Spinal cord (tissue), 10 donors: Measurements from ENCODE around the gene SYNPR. TPM values are rescaled to one million over a fixed set of nuclear protein-coding genes. Genes with fewer than 3 reads are reported as not detected.

Source experiments
- DNase-seq, 6 donors: peaks; one replicate each; pipeline versions ENCODE4 v3.0.0 to v3.0.0-alpha.2; 2013 to 2015; ENCODE audit warnings: low spot score in 6 of 6, low read depth in 4 of 6
- H3K27ac ChIP-seq: one replicate; pipeline ENCODE4 v1.5.1; 2013; ENCODE audit warnings: low read depth, low read length, control low read depth
- H3K27me3 ChIP-seq: one replicate; pipeline ENCODE4 v1.6.1; 2013; ENCODE audit warnings: low read length; ENCODE audit not compliant: control insufficient read depth, insufficient read depth
- H3K36me3 ChIP-seq: one replicate; pipeline ENCODE4 v1.6.1; 2013; ENCODE audit warnings: low read length; ENCODE audit not compliant: control insufficient read depth, insufficient read depth
- H3K4me1 ChIP-seq: one replicate; pipeline ENCODE4 v1.6.1; 2013; ENCODE audit warnings: low read length; ENCODE audit not compliant: control insufficient read depth, insufficient read depth
- H3K4me3 ChIP-seq: one replicate; pipeline ENCODE4 v1.5.1; 2013; ENCODE audit warnings: low read depth, low read length, control low read depth
- H3K9me3 ChIP-seq: one replicate; pipeline ENCODE4 v1.6.1; 2013; ENCODE audit warnings: low read length; ENCODE audit not compliant: control insufficient read depth, insufficient read depth
- WGBS: methylation state at CpG from one replicate; pipeline ENCODE4 v1.1.5; 2013; ENCODE audit warnings: missing lambda C conversion rate; ENCODE audit not compliant: insufficient coverage; 5-methylcytosine and 5-hydroxymethylcytosine counted together
- polyA plus RNA-seq, 2 donors: library from polyadenylated mRNA; unstranded; fragments of 120-200 nt; gene quantifications; one replicate each; pipeline ENCODE4 v1.2.1, GENCODE V29; 2013; ENCODE audit not compliant: insufficient read length in 2 of 2
- total RNA-seq, 2 donors: library from RNA; depleted of rRNA in 1 of 2; stranded (reverse); fragments of 120-200 nt in 1 of 2; fragments of >200 nt in 1 of 2; gene quantifications; one replicate each; pipeline versions ENCODE4 v1.2.3 to v1.2.4, GENCODE V29; 2013 to 2014
- donor health status: healthy.

The SYNPR gene
- total and polyA plus RNA-seq, 4 donors = 9.9 to 83.5 (median 63.8) TPM

DNA sequence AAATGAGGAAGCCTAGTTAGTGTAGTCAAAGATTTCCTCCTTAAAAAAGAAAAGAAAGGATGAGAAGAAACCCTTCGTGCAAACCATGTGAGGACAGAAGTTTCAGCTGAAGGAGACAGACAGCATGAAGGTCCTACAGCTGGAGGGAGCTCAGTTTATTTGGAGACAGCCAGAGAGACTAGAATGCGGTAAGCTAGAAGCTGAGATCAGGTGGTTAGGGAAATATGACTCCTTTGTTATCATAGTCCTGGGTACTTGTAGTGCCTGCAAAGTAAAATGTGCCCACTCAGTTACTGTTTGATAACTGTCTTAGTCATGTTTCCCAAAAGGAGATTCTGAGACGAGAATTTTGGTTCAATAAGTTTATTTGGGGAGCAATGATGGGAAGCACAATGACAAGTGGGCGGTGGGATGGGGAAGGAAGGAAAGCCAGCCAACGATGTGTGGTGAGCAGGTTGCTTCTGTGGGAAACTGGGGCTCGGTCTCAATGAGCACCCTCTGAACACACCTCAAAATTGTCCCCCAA lies 195.6 kb downstream of the SYNPR start:
- H3K9me3 ChIP-seq = no peaks in the 10 kb centered on the region
- 86% methylated on average over 4 of the region's 6 CpGs for WGBS
- no peaks in the 10 kb centered on the region for H3K4me1 ChIP-seq
- DNase-seq = no peak
- no peaks in the 10 kb centered on the region for H3K27me3 ChIP-seq
- H3K27ac ChIP-seq = no peak overlapping the region
- H3K36me3 ChIP-seq = no peaks in the 10 kb centered on the region
- H3K4me3 ChIP-seq = no peak overlapping the region

DNA sequence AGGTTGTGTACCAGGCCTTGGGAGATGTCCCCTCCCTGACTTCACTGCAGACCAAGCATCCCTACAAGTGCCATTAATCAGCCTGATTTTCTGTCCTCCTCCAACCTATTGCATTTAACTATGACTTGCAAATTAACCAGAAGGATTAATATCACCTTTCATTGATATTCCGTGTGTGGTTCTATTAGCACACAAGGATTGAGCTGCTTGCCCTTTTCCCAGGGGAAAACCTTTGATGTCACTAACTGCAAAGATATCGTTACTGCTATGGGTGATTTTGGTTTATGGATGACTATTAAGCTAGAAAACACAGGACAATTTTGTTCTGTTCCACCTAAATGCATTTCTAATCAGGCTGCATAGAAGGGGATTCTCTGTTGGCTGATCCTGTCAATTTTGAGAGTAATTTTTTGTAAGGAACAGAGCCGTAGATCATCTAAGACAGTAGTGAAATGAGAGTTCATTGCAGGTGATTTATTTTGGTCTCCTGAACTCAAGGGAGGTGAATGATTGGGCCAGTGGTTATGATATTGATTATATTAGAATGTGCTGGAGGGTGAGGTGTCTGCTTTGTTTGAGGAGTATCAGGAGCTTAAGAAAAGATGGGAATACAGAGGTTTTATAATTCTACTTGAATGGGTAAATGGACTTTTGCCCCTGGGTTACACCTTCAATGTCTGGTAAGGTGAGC lies 196.9 kb downstream of the SYNPR start:
- H3K9me3 ChIP-seq = no peaks in the 10 kb centered on the region
- H3K36me3 ChIP-seq = no peaks in the 10 kb centered on the region
- no peaks in the 10 kb centered on the region for H3K27me3 ChIP-seq
- H3K27ac ChIP-seq = no peak overlapping the region
- H3K4me1 ChIP-seq = no peaks in the 10 kb centered on the region
- DNase-seq = peak in 1 of 6 donors; percentile 55
- whole genome bisulfite sequencing = 84% methylated on average over 2 of the region's 3 CpGs
- no peak overlapping the region for H3K4me3 ChIP-seq

DNA sequence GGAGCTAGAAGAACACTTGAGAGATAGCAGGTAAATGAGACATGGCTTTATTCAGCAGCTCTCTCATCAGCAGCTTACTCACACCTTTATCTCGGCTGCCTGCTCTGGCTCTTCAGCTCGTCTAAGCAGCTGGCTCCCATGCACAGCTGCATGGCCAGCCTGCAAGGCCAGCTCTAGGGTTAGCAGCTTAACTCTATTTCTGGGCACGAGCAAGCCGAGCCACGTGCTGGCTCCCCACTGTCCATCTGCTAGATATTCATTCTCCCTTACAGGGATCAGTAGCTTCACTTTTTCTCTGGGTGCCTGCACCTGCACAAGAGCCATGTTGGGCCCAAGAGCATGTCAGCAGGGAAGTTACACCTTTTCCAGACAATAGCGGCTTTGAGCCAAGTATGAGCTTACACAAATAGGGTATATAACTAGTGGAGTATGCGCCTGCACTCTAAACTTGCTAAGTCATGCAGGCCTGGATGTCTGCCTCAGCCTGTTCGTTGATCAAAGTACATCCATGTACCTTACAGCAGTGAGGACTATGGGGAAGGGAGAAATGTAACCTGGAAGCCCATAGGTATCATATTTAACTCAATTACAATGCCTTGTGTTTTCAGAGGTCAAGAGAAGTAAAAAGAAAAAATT lies 199.5 kb downstream of the SYNPR start:
- H3K4me1 ChIP-seq = no peaks in the 10 kb centered on the region
- H3K36me3 ChIP-seq = no peaks in the 10 kb centered on the region
- H3K27ac ChIP-seq = no peak overlapping the region
- 91% methylated on average over 7 of the region's 8 CpGs for WGBS
- no peak for DNase-seq
- H3K4me3 ChIP-seq = no peak overlapping the region
- no peaks in the 10 kb centered on the region for H3K27me3 ChIP-seq
- H3K9me3 ChIP-seq = no peaks in the 10 kb centered on the region

DNA sequence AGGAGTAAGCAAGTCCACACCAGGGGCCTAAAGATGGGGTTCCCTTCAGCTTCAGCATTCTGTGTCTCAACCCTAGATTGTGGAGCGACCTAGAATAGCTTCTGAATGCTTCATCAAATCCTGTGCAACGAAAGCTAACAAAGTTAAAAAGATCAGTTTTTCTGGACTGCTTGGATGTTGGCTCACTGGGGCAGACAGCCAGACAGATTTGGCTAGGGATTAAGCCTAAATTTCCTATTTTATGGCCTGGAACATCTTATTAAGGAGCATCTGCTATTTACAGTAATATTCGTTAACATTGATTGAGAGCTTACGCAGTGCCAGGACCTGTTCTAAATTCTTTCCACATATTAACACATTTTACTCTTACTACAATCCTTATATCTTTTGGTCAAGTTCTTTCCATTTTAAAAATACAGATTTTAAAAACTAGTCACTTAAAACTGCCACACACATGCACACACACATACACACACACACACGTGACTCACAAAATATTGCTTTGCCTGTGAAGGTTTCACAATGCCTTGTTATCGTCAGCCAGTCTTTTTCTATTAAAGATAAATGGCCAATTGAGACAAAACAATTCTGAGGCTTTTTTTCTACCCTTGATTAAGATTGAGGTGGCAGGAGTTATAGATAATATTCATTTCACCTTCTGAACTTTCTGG lies 201.0 kb downstream of the SYNPR start:
- DNase-seq = peak in 2 of 6 donors; percentile 47 to 69
- Histone ChIP-seq H3K36me3 (no peaks in the 10 kb centered on the region), H3K27ac (no peak overlapping the region), H3K27me3 (no peaks in the 10 kb centered on the region), H3K9me3 (no peaks in the 10 kb centered on the region), H3K4me1 (no peaks in the 10 kb centered on the region), H3K4me3 (no peak overlapping the region)
- WGBS = 57% methylated on average over 4 of the region's 6 CpGs

DNA sequence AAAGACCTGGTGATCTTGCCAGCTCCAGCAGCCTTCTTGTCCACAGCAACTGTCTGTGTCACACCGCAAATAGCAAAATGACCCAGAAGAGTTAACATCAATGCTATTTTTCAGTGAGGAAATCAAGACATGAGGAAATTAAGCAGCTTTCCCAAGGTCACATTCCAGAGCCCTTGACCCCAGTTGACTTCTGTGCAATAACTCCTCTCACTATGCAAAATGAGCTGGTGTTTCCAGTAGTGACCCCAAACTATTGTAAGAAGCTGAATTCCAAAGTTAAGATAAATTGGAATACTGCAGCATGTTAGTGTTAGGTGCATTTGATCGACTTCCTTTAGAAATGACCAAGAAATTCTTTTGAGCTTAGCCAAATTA lies 201.5 kb downstream of the SYNPR start:
- DNase-seq = no peak
- Histone ChIP-seq H3K4me1 (no peaks in the 10 kb centered on the region), H3K9me3 (no peaks in the 10 kb centered on the region), H3K4me3 (no peak overlapping the region), H3K27me3 (no peaks in the 10 kb centered on the region), H3K36me3 (no peaks in the 10 kb centered on the region), H3K27ac (no peak overlapping the region)
- no CpG with 5 or more reads among the region's 2 CpGs for WGBS

DNA sequence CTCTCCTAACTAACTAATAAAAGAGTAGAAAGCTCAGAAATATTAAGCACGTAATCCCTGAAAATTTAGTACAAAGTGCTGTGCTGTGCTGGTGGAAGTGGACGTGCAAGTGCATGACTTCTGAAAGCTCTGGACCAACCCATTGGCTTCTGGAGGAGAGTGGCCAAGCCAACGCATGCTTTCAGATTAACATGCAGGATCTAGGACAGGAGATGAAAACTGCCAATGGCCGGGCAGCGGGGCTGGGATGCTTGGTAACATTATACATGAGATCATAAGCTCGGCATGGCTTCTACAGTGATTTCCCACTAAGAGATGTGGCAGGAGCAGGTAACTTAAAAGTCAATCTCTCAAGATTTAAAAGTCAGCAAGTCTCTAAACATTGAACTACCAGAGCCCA lies 203.5 kb downstream of the SYNPR start:
- no peaks in the 10 kb centered on the region for H3K36me3 ChIP-seq
- H3K27me3 ChIP-seq = no peaks in the 10 kb centered on the region
- DNase-seq = no peak
- no peak overlapping the region for H3K27ac ChIP-seq
- H3K4me1 ChIP-seq = no peaks in the 10 kb centered on the region
- H3K9me3 ChIP-seq = no peaks in the 10 kb centered on the region
- 76% methylated on average over 5 of the region's 6 CpGs for WGBS
- no peak overlapping the region for H3K4me3 ChIP-seq

DNA sequence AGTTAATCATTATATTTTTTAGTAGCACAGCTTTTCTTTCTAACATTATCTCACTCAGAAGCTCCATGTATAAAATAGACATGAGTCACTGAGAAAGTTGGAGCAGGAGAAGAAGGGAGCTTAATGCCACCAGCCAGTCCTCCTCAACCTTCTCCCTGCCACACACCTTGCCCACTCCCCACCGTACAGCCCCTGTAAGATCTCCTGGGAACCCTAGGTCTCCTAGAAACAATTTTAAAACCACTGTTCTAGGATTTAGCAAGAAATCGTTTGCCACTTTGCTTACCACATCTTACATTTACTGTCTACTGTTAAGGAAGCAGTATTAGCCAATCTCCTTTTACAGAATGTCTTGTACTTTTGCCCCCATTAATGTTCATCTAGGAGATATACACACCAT lies 204.2 kb downstream of the SYNPR start:
- 73% methylated on average over 2 of the region's 2 CpGs for WGBS
- no peaks in the 10 kb centered on the region for H3K9me3 ChIP-seq
- H3K36me3 ChIP-seq = no peaks in the 10 kb centered on the region
- H3K27me3 ChIP-seq = no peaks in the 10 kb centered on the region
- DNase-seq = no peak
- H3K4me3 ChIP-seq = no peak overlapping the region
- H3K27ac ChIP-seq = no peak overlapping the region
- no peaks in the 10 kb centered on the region for H3K4me1 ChIP-seq

DNA sequence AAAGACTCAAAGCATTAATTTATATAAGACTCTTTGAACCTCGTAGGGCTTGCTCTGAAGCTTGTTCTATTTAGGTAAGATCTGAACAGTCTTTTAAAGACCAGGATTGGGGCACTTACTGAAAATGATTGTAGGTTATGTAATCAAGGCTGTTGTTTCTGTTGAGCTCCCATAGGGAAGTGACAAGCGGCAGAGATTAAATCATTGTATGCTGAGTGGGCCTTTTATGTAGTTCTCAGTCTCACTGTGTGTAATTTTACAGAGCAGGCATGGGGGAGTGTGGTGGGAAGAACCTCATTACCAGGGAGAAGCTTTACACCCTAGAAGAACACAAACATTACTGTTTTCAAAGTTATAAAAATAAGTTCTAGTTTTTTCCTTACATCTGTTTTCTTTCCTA lies 214.4 kb downstream of the SYNPR start:
- no peaks in the 10 kb centered on the region for H3K36me3 ChIP-seq
- H3K4me3 ChIP-seq = no peak overlapping the region
- H3K27me3 ChIP-seq = no peaks in the 10 kb centered on the region
- H3K9me3 ChIP-seq = no peaks in the 10 kb centered on the region
- H3K27ac ChIP-seq = no peak overlapping the region
- 13% methylated on average over 1 of the region's 2 CpGs for WGBS
- H3K4me1 ChIP-seq = no peaks in the 10 kb centered on the region
- no peak for DNase-seq

DNA sequence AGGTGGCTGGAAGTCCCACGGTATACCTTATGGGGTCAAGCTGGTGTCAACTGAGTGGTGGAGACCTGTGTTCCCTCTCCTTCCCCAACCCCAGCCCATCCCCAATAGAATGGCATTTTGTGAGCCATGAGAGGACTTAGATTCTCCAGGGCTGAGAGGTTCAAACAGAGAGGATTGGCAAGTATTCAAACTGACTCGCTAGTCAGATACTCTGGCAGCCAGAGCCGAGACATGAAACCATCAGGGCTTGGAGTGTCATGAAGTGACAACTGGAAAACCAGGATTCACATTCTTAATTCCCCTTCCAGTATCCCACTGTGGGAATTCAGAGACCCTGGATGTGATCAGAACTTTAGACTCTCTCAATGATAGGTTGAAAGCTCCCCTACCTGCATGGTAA lies 215.0 kb downstream of the SYNPR start:
- no peak overlapping the region for H3K27ac ChIP-seq

More for the DNA sequence above, 215.0 kb downstream of the SYNPR start:
- Histone ChIP-seq H3K4me1 (no peaks in the 10 kb centered on the region), H3K36me3 (no peaks in the 10 kb centered on the region), H3K4me3 (no peak overlapping the region), H3K27me3 (no peaks in the 10 kb centered on the region), H3K9me3 (no peaks in the 10 kb centered on the region)
- DNase-seq = no peak
- no CpG with 5 or more reads among the region's 3 CpGs for WGBS
